Sigmoid colon (tissue), 4 donors: Measurements from ENCODE around the gene OR1J1.

Source experiments
- EP300 ChIP-seq, 4 donors: sonication (generic); formaldehyde crosslinking; IDR thresholded peaks; one replicate each; pipeline ENCODE4 v1.6.1; 2017; ENCODE audit warnings: antibody characterized with exemption in 4 of 4
- TF ChIP-seq, protein P1 (sequence below), 4 experiments: fragments of 450-650 bp in 3 of 4; fragments of 200-600 bp in 1 of 4; IDR thresholded peaks; one replicate each; pipeline ENCODE4 v1.5.1; 2016 to 2019; ENCODE audit warnings: antibody characterized with exemption in 4 of 4, mild to moderate bottlenecking in 3 of 4, moderate library complexity in 2 of 4

DNA sequence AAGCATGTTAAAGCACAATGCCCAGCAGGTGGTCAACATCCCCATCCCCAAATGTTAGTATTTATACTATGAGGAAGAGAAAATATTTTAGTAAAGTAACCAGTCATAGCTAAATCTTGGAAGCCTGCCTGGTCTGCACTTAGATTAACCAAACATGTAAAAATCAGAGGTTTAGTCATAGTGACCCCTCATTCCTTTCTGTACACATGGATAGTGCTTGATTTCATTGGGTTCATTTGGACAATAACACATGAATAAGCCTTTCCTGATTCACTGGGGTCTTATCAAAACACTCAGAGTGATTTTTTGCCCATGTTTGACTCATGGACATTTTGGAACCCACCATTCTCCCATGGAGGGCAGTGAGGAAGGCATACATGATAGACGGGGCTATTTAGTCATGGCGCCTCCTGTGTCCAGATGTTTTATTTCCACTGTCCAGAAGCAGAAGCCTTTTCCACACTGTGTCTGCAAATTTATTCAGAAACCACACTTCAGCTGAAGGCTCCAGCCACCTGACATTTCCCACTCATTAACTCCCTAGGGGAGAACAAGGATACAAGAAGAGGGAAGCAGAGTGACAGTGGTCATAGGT is 32.5 kb downstream of the OR1J1 start:
- no peak for TF ChIP-seq EP300 (IDR thresholded peaks at IDR 0.05)
- TF ChIP-seq, protein P1, sequence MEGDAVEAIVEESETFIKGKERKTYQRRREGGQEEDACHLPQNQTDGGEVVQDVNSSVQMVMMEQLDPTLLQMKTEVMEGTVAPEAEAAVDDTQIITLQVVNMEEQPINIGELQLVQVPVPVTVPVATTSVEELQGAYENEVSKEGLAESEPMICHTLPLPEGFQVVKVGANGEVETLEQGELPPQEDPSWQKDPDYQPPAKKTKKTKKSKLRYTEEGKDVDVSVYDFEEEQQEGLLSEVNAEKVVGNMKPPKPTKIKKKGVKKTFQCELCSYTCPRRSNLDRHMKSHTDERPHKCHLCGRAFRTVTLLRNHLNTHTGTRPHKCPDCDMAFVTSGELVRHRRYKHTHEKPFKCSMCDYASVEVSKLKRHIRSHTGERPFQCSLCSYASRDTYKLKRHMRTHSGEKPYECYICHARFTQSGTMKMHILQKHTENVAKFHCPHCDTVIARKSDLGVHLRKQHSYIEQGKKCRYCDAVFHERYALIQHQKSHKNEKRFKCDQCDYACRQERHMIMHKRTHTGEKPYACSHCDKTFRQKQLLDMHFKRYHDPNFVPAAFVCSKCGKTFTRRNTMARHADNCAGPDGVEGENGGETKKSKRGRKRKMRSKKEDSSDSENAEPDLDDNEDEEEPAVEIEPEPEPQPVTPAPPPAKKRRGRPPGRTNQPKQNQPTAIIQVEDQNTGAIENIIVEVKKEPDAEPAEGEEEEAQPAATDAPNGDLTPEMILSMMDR (IDR thresholded peaks at IDR 0.05), result no peak
